Right atrium auricular region (tissue), 2 donors: ENCODE measurements around the gene SPDYE9. TPM values are rescaled to one million over a fixed set of nuclear protein-coding genes. Genes with fewer than 3 reads are reported as not detected.
"Not testable (repeated sequence)": the region's sequence is repeated elsewhere in the genome, so short reads cannot be mapped to it uniquely, and the experiment has no call there.

ENCODE experiments used
- DNase-seq: peaks from one replicate; pipeline ENCODE4 v3.0.0-alpha.2; 2019; ENCODE audit warnings: low spot score
- H3K27ac ChIP-seq, 2 donors: fragments of 200-600 bp; sonication (generic); 1 replicate in 1 of 2; 2 replicates in 1 of 2; pipeline ENCODE4 v1.5.1; 2016 to 2019
- H3K27me3 ChIP-seq, 2 donors: fragments of 200-600 bp; sonication (generic); one replicate each; pipeline versions ENCODE4 v1.5.1 to v1.6.0; 2017 to 2019
- H3K36me3 ChIP-seq: fragments of 200-600 bp; sonication (generic); one replicate; pipeline ENCODE4 v1.5.1; 2016
- H3K4me1 ChIP-seq, 2 donors: fragments of 200-600 bp; sonication (generic); one replicate each; pipeline versions ENCODE4 v1.5.1 to v1.6.0; 2017 to 2019
- H3K4me3 ChIP-seq, 2 donors: fragments of 200-600 bp; sonication (generic); 1 replicate in 1 of 2; 2 replicates in 1 of 2; pipeline ENCODE4 v1.5.1; 2017 to 2019; ENCODE audit warnings: mild to moderate bottlenecking in 1 of 2, moderate library complexity in 1 of 2
- H3K9me3 ChIP-seq, 2 donors: fragments of 200-600 bp; sonication (generic); one replicate each; pipeline ENCODE4 v1.5.1; 2019
- total RNA-seq, 2 donors: library from RNA; depleted of rRNA; stranded (reverse); fragments of >200 nt; gene quantifications; one replicate each; pipeline ENCODE4 v1.1.0, GENCODE V29; 2016

The SPDYE9 gene, protein sequence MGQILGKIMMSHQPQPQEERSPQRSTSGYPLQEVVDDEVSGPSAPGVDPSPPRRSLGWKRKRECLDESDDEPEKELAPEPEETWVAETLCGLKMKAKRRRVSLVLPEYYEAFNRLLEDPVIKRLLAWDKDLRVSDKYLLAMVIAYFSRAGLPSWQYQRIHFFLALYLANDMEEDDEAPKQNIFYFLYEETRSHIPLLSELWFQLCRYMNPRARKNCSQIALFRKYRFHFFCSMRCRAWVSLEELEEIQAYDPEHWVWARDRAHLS
- total RNA-seq = not detected

DNA sequence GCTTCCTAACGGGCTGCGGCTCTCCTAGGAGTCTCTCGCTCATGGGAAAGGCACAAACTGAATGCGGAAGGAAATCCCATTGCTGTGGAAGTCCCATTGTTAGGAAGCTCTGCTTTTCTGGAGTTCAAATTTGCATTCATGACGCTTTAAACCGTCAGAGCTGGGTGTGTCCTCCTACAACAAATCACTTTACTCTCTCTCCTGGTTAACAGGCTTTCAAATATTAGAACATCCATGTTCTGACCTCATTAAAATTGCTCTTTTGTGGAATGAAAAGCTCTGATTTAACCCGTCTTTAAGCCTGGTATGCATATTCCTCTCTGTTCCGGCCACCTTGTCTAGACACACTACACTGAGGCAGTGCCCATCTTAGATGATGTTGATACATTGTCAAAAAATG lies at the start of gene SPDYE9:
Gene SPDYE9, minus strand, starts transcription at position 101 of the 400 bp plus-strand sequence. CDS start 1,800 bp downstream, outside the sequence.
- H3K9me3 ChIP-seq = not testable (repeated sequence)

DNA sequence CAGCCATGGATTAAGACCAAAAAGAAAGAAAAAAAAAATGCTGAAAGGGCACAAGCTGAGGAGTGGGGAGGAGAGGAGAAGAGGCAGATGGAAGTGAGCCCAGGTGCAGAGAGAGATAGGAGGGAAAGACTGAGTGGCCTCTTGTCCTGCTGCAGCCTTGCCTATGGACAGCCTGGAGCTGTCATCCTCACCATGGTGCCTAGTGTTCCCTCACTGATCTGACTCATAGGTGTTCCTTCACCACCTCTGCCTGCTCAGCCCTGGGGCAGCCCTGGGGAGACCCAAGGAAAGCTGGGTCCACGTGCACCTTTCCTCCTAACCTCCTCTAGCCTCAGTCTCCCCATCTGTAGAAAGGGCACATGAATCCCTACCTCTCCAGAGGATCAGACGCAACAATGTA lies 49.0 kb upstream of the SPDYE9 start:
- H3K27ac ChIP-seq = not testable (repeated sequence)
- peak; percentile 7 for DNase-seq

More for the DNA sequence above, at the start of gene SPDYE9:
- H3K4me1 ChIP-seq, H3K36me3 ChIP-seq, H3K27ac ChIP-seq, H3K27me3 ChIP-seq, H3K4me3 ChIP-seq, DNase-seq: not testable (repeated sequence)

DNA sequence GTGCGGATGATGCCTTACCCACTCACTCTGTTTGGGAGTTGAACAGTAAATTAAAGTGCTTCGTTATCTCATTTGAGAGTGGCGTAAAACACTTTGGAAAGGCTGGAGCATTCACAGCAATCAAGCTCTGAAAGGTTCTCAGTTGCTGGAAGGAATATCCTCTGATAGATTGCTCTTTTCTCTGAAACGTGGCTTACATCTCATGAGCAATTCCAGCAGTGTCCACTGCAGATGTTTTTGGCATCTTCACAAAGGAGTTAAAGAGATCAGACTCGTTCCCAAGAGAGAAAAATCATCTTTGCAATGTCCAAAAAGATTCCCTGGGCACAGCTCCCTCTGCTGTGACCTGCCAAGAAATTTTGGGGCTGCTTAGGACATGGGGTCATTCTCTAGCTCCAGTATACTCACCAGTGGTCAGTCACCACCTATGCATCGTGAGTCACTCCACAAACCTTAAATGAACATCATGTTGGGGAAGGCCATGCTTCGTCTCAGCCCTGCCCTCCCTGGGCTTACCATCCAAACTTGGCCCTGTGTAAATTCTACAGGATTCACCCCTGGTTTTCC lies 46.9 kb upstream of the SPDYE9 start:
- H3K27ac ChIP-seq = not testable (repeated sequence)

More for the DNA sequence above, 49.0 kb upstream of the SPDYE9 start:
- not testable (repeated sequence) for H3K4me1 ChIP-seq, H3K36me3 ChIP-seq, H3K9me3 ChIP-seq, H3K4me3 ChIP-seq, H3K27me3 ChIP-seq

DNA sequence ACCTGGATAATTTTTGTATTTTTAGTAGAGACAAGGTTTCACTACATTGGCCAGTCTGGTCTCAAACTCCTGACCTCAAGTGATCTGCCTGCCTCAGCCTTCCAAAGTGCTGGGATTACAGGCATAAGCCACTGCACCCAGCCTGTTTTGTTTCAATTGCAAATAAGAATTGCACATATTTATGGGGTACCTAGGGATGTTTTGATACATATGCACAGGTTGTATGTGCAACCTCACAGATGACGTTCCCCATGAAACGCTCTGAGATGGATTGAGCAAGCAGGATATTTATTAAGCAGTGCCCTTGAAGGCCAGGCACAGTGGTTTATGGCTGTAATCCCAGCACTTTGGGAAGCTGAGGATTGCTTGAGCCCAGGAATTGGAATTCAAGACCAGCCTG lies 44.8 kb upstream of the SPDYE9 start:
- DNase-seq, H3K9me3 ChIP-seq, H3K36me3 ChIP-seq, H3K27ac ChIP-seq, H3K4me3 ChIP-seq, H3K4me1 ChIP-seq, H3K27me3 ChIP-seq: not testable (repeated sequence)

More for the DNA sequence above, 46.9 kb upstream of the SPDYE9 start:
- H3K36me3 ChIP-seq, H3K9me3 ChIP-seq, H3K4me3 ChIP-seq, DNase-seq, H3K4me1 ChIP-seq, H3K27me3 ChIP-seq: not testable (repeated sequence)

DNA sequence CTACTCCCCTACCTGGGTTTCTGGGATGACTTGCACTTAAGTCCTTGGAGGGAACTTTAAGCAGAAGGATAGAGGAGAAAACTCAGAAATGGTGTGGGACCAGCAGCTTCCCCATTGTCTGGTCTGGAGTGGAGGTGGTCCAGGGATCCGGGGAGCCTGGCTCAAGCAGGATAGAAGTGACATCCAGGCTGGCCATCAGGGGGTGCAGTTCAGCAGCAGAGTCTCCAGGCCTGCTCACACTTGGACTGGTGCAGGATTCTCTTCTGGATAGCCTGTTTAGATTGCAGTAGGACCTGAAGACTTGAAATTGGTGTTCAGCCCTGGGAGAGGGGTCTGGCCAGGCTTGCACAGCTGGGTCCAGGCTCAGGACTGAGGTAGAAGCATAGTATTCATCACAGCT lies 38.3 kb upstream of the SPDYE9 start:
- H3K4me3 ChIP-seq, H3K27me3 ChIP-seq, H3K27ac ChIP-seq, H3K36me3 ChIP-seq, H3K4me1 ChIP-seq, H3K9me3 ChIP-seq, DNase-seq: not testable (repeated sequence)

DNA sequence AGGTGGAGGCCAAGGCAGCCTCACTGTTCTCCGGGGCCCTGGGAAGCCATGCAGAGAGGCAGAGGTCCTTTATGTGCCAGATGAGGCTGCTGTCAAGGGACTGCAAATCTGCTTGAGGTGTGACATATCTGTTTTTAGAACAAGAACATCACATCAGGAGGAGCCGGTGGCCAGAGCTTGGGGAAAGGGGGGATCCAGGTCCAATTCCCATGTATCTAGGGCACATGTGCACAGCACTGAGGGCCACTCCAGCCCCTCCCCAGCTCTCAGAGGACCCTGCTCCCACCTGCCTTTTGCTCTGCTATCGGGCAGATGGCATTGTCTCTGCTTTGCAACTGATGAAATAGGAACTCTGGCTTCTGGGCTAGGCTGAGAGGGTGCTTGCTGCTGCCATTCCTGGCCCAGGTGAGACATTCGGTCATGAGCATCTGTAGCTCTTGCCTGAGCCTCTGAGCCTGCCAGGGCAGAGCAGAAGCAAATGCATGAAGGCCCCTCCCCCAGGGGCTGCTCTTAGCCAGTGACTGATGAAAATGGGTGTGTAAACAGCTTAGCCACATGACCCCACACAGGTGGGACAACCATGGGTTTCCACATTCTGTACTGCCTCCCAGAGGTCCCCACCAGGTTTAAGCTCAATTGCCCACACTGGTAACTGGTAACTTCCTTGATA lies 37.1 kb upstream of the SPDYE9 start:
- H3K27me3 ChIP-seq, H3K36me3 ChIP-seq, H3K4me1 ChIP-seq, H3K4me3 ChIP-seq, H3K27ac ChIP-seq, H3K9me3 ChIP-seq: not testable (repeated sequence)
- peak; percentile 38 for DNase-seq

DNA sequence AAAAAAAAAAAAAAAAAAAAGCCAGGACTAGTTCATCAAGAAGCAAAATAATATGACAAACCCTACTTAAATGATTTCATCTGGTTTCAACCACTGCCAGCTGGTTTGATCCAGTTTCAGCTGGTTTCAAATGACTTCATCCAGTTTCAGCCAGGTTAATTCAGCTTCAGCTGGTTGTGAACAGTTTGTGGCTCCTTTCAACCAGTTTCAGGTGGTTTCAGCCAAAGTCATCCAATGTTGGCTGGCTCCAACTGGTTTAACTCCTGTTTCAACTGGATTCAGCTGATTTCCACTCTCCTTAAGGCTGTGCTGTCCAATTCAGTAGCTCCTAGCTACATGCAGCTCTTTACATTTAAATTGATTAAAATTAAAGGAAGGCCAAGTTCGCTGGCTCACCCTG lies 32.3 kb upstream of the SPDYE9 start:
- H3K4me3 ChIP-seq, H3K4me1 ChIP-seq, H3K27me3 ChIP-seq, H3K27ac ChIP-seq, DNase-seq, H3K36me3 ChIP-seq, H3K9me3 ChIP-seq: not testable (repeated sequence)

DNA sequence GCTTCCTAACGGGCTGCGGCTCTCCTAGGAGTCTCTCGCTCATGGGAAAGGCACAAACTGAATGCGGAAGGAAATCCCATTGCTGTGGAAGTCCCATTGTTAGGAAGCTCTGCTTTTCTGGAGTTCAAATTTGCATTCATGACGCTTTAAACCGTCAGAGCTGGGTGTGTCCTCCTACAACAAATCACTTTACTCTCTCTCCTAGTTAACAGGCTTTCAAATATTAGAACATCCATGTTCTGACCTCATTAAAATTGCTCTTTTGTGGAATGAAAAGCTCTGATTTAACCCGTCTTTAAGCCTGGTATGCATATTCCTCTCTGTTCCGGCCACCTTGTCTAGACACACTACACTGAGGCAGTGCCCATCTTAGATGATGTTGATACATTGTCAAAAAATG lies 28.0 kb downstream of the SPDYE9 start, which contains the start of gene SPDYE11:
Gene SPDYE11, minus strand, starts transcription at position 101 of the 400 bp plus-strand sequence. CDS start 1,800 bp downstream, outside the sequence.
- DNase-seq, H3K9me3 ChIP-seq, H3K4me3 ChIP-seq: not testable (repeated sequence)

DNA sequence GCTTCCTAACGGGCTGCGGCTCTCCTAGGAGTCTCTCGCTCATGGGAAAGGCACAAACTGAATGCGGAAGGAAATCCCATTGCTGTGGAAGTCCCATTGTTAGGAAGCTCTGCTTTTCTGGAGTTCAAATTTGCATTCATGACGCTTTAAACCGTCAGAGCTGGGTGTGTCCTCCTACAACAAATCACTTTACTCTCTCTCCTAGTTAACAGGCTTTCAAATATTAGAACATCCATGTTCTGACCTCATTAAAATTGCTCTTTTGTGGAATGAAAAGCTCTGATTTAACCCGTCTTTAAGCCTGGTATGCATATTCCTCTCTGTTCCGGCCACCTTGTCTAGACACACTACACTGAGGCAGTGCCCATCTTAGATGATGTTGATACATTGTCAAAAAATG lies 56.2 kb downstream of the SPDYE9 start, which contains the start of gene SPDYE8:
Gene SPDYE8, minus strand, starts transcription at position 101 of the 400 bp plus-strand sequence. CDS start 1,800 bp downstream, outside the sequence.
- not testable (repeated sequence) for H3K27me3 ChIP-seq, DNase-seq, H3K36me3 ChIP-seq, H3K4me1 ChIP-seq, H3K9me3 ChIP-seq, H3K27ac ChIP-seq, H3K4me3 ChIP-seq

More for the DNA sequence above, 28.0 kb downstream of the SPDYE9 start, which contains the start of gene SPDYE11:
- not testable (repeated sequence) for H3K27ac ChIP-seq, H3K36me3 ChIP-seq, H3K4me1 ChIP-seq, H3K27me3 ChIP-seq

Other genes with a start within 250 kb of the SPDYE9 start
- 10 to 100 TPM; 11.9 to 17.1 TPM for gene POM121, start 160.9 kb downstream of the SPDYE9 start, total RNA-seq
- gene TRIM74, start 116.6 kb downstream of the SPDYE9 start, total RNA-seq = not detected
- not detected for gene SPDYE8, start 56.3 kb downstream of the SPDYE9 start, total RNA-seq
- gene SPDYE11, start 28.1 kb downstream of the SPDYE9 start, total RNA-seq = not detected
- gene NSUN5, start 222.8 kb upstream of the SPDYE9 start, total RNA-seq = 10 to 100 TPM; 13.0 to 15.8 TPM
- not detected for gene TRIM50, start 242.0 kb upstream of the SPDYE9 start, total RNA-seq
- not detected for gene FKBP6, start 242.1 kb upstream of the SPDYE9 start, total RNA-seq